Ishikawa (cell line): ENCODE measurements around the gene PLEKHA6.

Experiments used
- CREB1 ChIP-seq: IDR thresholded peaks from 2 replicates; pipeline ENCODE4 v1.6.1; 2012; ENCODE audit warnings: low read depth
- EGR1 ChIP-seq: IDR thresholded peaks from 2 replicates; pipeline ENCODE4 v1.6.1; 2012
- MAX ChIP-seq: IDR thresholded peaks from 2 replicates; pipeline ENCODE4 v1.6.1; 2012
- RAD21 ChIP-seq: IDR thresholded peaks from 2 replicates; pipeline ENCODE4 v1.6.1; 2012; ENCODE audit warnings: low read depth
- TAF1 ChIP-seq: IDR thresholded peaks from 2 replicates; pipeline ENCODE4 v1.6.1; 2012; ENCODE audit warnings: low read depth, mild to moderate bottlenecking
- TCF12 ChIP-seq: IDR thresholded peaks from 2 replicates; pipeline ENCODE4 v1.6.1; 2012; ENCODE audit warnings: low read depth
- ZBTB7A ChIP-seq: IDR thresholded peaks from 2 replicates; pipeline ENCODE4 v1.6.1; 2012; ENCODE audit warnings: low read depth

GRCh38 chr1:204261746-204262505 is 97.8 kb downstream of the PLEKHA6 start:
- TF ChIP-seq MAX, result no peak
- no peak for TF ChIP-seq TCF12
- TF ChIP-seq RAD21, result no peak
- no peak for TF ChIP-seq TAF1
- no peak for TF ChIP-seq ZBTB7A
- no peak for TF ChIP-seq CREB1
- TF ChIP-seq EGR1, result no peak
